Tibial artery (tissue), 4 donors: ENCODE results near the gene MYH6.

ENCODE experiments used
- DNase-seq, 2 donors: peaks; one replicate each; pipeline ENCODE4 v3.0.0-alpha.2; 2019
- H3K27ac ChIP-seq, 2 donors: fragments of 200-600 bp; sonication (generic) in 1 of 2; 1 replicate in 1 of 2; 2 replicates in 1 of 2; pipeline ENCODE4 v1.5.1; 2018 to 2019; ENCODE audit warnings: mild to moderate bottlenecking in 1 of 2
- H3K27me3 ChIP-seq, 2 donors: fragments of 200-600 bp; sonication (generic) in 1 of 2; one replicate each; pipeline versions ENCODE4 v1.5.1 to v1.6.0; 2016 to 2019
- H3K36me3 ChIP-seq, 3 donors: fragments of 200-600 bp; sonication (generic) in 2 of 3; one replicate each; pipeline ENCODE4 v1.5.1; 2016 to 2019; ENCODE audit warnings: mild to moderate bottlenecking in 2 of 3
- H3K4me1 ChIP-seq, 4 donors: fragments of 200-600 bp; sonication (generic) in 2 of 4; 1 replicate in 3 of 4; 2 replicates in 1 of 4; pipeline ENCODE4 v1.5.1; 2016 to 2019
- H3K4me3 ChIP-seq, 2 donors: fragments of 200-600 bp; sonication (generic) in 1 of 2; 1 replicate in 1 of 2; 2 replicates in 1 of 2; pipeline ENCODE4 v1.5.1; 2018 to 2019; ENCODE audit warnings: mild to moderate bottlenecking in 2 of 2
- H3K9me3 ChIP-seq, 3 donors: fragments of 200-600 bp; sonication (generic) in 1 of 3; one replicate each; pipeline ENCODE4 v1.5.1; 2016 to 2019
- intact Hi-C: fragments of 100-400 bp; cut with DNase I; formaldehyde crosslinking; loops from one replicate; pipeline ENCODE4 v1.15.0; 2023; ENCODE audit warnings: low total_unique reads
- TF ChIP-seq, protein P1 (sequence below), 2 experiments: fragments of 200-600 bp in 1 of 2; fragments of 450-650 bp in 1 of 2; IDR thresholded peaks; one replicate each; pipeline ENCODE4 v1.5.1; 2017 to 2019; ENCODE audit warnings: antibody characterized with exemption in 2 of 2, mild to moderate bottlenecking in 1 of 2, moderate library complexity in 1 of 2

MYH6 gene

DNA sequence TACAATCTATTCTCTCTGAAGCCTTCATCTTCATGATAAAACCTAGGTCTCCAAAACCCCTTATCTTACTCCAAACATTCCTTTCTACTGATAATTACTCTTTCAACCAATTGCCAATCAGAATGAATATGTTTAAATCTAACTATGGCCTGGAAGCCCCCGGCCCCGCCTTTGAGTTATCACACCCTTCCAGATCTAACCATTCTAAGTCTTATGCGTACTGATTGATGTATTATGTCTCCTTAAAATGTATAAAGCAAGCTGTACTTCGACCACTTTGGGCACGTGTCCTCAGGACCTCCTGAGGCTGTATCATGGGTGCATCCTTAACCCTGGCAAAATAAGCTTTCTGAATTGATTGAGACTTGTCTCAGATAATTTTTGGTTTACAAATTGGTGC is 72.5 kb downstream of the MYH6 start:
- Histone ChIP-seq H3K4me1 (no peaks in the 10 kb centered on the region), H3K4me3 (no peak overlapping the region), H3K9me3 (no peaks in the 10 kb centered on the region), H3K27me3 (no peaks in the 10 kb centered on the region), H3K36me3 (no peaks in the 10 kb centered on the region), H3K27ac (no peak overlapping the region)
- TF ChIP-seq, protein P1, sequence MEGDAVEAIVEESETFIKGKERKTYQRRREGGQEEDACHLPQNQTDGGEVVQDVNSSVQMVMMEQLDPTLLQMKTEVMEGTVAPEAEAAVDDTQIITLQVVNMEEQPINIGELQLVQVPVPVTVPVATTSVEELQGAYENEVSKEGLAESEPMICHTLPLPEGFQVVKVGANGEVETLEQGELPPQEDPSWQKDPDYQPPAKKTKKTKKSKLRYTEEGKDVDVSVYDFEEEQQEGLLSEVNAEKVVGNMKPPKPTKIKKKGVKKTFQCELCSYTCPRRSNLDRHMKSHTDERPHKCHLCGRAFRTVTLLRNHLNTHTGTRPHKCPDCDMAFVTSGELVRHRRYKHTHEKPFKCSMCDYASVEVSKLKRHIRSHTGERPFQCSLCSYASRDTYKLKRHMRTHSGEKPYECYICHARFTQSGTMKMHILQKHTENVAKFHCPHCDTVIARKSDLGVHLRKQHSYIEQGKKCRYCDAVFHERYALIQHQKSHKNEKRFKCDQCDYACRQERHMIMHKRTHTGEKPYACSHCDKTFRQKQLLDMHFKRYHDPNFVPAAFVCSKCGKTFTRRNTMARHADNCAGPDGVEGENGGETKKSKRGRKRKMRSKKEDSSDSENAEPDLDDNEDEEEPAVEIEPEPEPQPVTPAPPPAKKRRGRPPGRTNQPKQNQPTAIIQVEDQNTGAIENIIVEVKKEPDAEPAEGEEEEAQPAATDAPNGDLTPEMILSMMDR (IDR thresholded peaks at IDR 0.05) = no peak
- no peak for DNase-seq
- intact Hi-C loops = no loop called here
